GM18498 (cell line): ENCODE data around the gene MIGA1.
"Not testable (repeated sequence)": the region's sequence is repeated elsewhere in the genome, so short reads cannot be mapped to it uniquely, and the experiment has no call there.

Experiments
- ATAC-seq: cut with Tn5 transposase; IDR thresholded peaks from one replicate; pipeline ENCODE4 v1.9.1; 2021; ENCODE audit warnings: mild to moderate bottlenecking, moderate library complexity; ENCODE audit not compliant: unreplicated experiment

Gene MIGA1, protein sequence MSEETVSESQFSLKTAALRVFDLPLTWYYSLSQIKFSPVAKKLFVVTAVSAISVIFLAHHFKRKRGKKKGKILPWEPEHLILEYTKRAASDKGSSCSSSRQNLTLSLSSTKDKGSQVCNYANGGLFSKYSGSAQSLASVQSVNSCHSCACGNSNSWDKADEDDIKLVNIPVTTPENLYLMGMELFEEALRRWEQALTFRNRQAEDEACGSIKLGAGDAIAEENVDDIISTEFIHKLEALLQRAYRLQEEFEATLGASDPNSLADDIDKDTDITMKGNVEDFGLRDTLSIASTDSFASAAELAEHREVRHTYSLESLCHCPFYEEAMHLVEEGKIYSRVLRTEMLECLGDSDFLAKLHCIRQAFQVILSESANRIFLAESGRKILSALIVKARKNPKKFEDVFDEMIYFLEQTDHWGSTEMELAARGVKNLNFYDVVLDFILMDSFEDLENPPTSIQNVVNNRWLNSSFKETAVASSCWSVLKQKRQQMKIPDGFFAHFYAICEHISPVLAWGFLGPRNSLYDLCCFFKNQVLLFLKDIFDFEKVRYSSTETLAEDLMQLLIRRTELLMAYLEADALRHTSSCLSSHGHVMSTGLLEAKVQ

DNA sequence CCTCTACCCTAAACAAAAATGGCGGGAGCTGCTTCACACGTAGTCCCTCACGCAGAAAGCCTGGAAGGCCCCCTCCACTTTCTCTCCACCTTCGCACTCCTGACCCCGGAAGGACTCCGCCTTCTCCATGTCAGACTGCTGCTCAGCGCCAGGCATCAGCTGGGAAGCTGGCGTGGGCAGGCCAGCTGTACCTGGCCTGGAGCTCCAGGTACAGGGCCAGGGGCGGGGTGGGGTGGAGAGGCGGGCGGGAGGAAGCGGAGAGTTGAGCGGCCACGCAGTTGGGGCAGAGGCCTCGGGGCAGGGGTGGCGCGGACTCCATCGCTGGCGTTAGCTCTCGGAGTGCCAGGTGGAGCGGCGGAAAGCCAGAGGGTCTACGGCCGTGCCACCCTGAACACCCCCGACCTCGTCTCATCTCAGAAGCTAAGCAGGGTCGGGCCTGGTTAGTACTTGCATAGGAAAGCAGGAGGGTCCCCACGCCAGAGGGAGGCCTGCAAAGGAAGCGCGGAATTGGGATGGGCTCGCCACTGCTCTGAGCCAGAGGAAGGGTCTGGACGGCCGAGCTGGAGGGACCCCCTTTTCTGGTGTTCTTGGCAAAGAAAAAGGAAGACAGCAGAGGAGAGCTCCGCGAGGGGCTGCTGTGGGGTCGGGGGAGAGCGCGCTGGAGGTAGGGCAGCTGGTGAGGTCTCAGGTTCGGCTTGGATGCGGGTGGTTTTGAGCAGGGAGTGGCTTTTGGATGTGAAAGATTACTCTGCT, at the start of gene MIGA1:
TSS of gene MIGA1 (plus strand) at position 121 of the 753 bp plus-strand sequence. CDS start 3,604 bp downstream, outside the sequence.
- ATAC-seq, result peak; percentile 97

DNA sequence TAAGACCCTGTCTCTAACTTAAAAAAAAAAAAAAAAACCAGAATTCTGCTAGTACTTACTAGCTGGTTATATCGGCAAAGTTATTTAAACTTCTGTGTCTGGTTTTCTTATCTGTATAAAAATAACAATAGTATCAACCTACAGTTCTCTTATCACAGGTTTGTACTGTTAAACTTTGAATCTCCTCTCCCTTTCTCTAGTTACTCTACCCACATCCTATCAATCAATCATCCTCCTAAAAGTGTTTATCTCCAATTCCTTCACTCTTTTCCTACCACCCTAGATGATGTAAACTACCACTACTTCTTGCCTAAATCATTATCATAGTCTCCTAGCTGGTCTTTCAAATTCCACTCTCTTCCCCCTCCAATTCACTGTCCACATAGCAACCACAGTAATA, 47.4 kb upstream of the MIGA1 start:
- no peak for ATAC-seq

DNA sequence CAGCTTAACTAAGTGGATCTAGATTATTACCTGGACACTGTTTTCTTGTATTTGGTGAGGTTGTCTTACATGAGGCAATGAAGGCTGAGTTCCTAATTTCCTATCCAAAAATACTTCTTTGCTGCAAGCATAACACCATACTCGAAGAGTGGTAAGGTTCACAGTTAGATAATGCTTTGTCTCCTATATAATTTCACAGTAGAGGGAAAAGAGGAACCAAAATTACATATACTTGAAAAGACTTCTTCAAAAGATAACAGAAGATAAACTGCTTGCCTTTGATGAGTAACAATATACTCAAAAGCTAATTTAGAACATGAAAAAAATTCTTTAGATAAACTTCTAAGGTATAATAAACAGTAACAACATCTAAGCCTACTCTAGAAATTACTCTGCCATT, 40.2 kb upstream of the MIGA1 start:
- no peak for ATAC-seq

DNA sequence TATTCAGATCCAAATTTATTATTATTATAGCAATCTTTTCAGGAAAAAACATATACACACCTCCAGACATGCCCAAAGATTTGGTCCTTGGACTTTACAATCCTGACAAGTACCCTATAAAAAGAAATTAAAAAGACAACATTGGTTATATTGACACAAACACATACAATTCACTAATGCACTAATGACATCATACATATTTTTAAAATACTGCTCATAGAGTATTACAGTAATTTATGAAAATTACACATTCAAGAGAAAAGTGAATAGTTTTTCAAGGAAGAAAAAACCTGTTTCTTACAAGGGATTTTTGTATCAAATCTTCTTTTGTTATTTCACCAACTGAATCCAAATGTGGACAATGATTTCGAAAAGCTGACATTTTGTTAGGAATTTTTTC, 38.1 kb upstream of the MIGA1 start:
- no peak for ATAC-seq

DNA sequence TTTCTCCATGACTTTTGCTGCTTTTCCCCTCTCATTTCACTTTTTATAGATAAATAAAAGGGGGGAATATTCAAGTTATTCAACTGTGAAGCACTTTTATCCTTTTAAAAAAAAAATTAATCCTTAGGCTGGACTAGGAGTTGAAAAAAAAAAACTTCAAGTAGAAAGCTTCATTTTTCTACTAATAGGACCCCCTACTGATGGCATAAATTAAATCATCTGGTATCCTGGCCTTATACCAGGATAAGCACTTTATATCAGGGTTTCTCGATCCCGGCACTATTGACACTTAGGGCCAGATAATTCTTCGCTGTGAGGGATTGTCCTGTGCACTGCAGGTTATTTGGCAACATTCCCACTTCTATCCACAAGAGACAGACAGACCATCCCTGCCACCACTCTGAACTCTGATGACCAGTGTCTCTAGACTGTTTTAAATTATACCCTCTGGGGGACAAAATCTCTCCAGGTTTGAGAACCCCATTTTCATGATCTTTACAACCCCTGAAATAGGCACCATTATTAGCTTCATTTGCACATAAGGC, 37.4 kb upstream of the MIGA1 start:
- ATAC-seq, result no peak

DNA sequence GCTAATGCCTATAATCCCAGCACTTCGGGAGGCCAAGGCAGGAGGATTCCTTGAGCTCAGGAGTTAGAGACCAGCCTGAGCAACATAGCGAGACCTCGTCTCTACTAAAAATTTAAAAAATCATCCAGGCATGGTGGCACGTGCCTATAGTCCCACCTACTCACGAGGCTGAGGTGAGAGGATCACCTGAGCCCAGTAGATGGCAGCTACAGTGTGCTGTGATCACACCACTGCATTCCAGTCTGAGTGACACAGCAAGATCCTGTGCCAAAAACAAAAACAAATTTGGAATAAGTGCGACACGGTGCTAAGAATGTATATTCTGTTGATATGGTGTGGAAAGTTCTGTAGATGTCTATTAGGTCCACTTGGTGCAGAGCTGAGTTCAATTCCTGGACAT, 34.9 kb upstream of the MIGA1 start:
- no peak for ATAC-seq

DNA sequence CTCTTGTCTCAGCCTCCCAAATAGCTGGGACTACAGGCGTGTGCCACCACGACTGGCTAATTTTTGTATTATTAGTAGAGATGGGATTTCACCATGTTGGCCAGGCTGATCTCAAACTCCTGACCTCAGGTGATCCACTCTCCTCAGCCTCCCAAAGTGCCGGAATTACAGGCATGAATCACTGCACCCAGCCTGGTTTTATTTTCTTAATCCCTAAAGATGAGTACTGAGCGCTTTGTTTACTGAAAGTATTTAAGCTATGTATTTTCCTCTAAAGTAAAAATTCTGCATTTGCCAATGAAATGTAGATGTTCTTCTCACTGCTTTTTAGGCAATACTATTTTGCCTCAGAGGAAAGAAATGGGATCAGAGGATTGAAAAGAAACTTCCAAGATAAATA, 30.0 kb upstream of the MIGA1 start:
- not testable (repeated sequence) for ATAC-seq

DNA sequence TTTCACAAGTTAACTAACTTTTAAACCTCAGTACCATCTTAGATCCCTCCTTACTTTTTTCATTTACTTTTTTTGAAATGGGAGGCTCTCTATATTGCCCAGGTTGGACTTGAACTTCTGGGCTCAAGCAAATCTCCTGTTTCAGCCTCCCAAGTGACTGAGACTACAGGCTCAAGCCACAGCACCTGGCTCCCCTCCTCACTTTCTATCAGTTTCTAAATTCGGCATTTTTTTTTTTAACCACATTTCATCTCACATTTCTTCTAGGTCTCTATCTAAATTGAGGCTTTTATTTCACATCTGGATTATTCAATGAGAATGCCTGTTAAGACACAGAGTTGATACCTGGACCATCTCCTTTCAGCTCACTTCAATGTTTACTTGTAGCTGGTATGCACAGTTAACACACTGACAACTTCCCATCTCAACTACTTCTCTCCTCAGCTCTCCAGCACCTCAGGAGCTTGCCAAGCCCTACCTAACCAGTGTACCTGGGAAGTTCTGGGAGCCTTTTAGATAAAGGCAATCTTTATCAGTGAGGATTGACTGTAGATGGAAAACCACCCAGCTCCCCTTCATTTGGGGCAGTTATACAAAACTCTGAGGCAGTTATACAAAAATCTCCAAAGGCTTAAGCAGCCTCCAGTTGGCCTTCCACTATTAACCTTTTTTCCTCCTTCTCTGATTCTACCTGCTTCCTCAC, 23.2 kb upstream of the MIGA1 start:
- ATAC-seq, result no peak

DNA sequence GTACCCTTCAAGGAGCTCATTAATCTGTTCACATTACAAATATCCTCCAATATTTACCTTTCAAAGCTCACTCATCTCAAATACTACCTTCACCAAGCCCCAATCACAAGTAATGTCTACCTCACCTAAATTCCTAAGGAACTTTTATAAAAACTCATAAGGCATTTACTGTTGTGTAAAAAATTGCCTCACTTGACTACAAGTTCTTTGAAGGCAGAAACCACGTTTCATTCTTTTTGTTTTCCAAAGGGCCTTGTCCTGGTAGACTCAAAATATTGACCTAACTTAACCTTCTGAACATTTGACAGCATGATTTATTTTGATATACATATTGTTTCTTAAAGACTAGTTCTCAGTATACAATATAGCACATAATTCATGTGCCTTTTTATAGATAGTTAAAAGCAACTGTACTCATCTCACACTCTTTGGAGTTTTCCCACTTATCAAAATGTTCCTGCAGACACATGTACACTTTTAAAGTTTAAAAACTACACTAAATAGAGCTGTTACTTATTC, 22.3 kb upstream of the MIGA1 start:
- no peak for ATAC-seq

DNA sequence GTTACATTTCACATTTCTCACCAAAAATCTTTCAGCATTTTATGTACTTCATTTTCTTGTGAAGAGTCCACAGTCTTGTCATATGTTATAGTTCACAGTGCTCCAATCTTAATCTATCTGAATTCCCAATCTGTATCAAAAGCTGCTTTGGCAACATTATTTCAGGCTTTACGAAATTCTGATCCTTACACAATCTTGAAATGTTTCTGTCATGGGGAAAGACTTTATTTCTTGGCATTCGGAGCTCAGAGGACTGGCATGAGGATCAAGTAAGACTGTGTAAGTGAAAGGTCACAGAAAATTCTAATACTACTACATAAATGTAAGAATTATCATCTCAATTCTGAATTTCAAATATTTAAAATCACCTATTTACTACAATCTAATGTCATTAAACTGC, 21.8 kb upstream of the MIGA1 start:
- ATAC-seq, result no peak

DNA sequence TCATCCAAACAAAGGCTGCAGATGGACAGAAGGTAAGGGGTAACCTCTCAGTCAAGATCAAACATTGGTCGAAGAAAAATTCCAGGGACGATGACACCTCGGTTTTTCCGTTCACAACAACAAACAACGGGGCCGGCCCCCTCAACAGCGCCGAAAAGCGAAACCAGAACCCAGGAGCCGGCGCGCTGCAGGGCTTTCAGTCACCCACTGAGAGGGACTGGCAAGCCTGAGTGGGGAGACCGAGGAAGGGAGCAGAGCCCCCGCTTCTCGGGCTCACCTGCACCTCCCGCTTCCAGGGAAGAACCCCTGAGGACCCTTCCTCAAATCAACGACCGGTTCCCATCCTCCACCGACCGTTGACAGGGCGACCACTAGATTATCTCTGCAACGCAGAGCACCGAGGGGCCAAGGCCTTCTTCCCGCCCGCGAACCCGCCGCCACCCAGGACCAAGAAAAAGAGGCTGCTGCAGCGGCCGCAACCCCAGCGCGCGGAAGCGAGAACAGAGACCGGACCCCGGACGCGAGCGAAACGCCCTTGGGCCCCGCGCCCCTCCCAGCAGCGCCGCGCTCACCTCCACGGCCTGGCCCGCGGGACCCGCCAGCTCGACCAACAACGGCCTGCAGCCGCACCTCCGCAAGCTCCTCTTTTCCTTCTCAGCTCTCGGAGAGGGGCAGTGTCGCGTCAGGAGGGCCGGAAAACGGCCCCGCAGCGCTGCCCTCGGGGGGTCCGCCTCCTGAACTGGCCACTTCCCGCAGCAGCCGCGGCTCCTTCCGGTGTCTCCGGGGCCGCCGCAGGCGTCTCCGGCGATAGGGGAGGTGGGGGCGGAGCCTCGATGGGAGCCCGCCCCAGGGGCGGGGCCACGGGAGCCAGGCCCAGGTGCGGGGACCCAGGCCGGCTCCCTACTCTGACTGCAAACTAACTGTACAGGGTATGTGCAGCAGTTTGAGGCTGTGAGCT, 20.1 kb upstream of the MIGA1 start, which contains the start of gene USP33:
TSS of gene USP33 (minus strand) at position 782 of the 958 bp plus-strand sequence. CDS start 18,155 bp downstream, outside the sequence.
- peak; percentile 95 for ATAC-seq

DNA sequence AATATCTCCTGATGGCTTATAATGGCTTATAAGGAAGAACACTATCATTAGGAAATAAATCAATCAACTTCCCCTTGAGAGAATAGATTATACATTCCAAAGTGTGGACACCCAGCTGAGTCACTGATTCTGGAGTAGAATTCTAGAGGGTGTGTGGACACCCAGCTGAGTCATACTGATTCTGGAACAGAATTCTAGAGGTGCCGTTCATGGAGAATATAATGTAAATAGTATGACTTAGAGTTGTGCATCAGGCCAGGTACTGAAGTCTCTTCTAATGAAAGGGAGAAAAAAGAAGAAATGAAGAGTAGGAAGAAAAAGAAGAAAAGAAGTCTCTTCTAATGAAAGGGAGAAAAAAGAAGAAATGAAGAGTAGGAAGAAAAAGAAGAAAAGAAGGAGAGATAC, 17.4 kb upstream of the MIGA1 start:
- ATAC-seq, result no peak

DNA sequence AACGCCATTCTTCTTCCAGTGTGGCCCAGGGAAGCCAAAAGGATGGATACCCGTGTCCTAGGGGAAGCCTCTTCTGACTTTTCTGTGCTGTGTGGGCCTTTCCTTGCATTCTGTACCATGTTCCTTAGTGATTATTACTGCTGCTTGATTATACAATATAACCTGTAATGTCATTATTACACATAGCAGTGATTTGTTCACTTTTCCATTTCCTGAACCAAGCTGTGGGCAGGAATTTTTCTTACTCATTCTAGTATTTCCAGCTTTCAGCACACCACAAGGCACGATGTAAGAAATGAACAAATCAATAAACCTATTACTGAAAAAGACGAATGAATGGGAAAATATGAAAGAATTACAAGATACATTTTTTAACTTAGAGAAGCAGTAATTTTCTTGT, 11.4 kb upstream of the MIGA1 start:
- no peak for ATAC-seq

DNA sequence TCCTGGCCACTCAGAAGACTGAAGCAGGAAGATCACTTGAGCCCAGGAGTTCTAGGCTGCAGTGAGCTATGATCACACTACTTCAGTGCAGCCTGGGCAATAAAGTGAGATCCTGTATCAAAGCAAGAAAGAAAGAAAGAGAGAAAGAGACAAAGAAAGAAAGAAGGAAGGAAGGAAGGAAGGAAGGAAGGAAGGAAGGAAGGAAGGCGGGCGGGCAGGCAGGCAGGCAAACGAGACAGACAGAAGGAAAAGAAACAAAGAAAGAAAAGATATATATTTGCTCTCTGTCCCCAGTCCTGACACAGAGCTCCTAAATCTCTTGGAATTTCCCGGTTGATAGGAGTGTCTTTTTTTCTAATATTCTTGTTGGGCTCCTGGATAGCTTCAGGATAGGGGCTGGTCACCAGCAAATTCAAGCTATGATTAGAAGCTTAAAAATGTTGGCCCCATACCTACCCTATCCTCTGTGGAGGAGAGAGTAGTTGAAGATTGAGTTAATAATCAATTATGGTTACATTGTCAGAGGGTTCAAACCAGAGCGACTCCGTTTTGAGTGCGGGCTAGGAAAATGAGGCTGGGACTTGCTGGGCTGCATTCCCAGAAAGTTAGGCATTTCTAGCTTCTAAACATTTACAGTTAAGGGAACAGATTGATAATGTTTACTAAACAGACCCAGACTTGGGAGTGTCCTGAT, 3.3 kb upstream of the MIGA1 start:
- ATAC-seq, result no peak

DNA sequence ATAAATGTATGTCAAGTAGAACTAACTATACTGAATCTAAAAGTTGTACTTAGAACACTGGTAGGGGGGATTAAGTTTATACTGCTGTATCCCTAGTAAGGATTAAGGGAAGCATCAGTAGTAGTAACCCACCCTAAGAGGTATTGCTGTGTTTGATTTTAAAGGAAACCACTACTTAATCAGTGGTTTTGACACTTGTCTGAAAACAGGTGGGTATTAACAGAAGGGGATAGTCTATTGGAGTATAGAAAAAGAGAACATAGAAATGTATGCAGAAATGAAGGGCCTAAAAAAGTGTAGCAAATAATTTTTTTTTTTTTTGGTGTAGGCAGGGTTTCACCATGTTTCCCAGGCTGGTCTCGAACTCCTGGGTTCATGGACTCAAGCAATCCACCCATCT, 2.2 kb downstream of the MIGA1 start:
- no peak for ATAC-seq

DNA sequence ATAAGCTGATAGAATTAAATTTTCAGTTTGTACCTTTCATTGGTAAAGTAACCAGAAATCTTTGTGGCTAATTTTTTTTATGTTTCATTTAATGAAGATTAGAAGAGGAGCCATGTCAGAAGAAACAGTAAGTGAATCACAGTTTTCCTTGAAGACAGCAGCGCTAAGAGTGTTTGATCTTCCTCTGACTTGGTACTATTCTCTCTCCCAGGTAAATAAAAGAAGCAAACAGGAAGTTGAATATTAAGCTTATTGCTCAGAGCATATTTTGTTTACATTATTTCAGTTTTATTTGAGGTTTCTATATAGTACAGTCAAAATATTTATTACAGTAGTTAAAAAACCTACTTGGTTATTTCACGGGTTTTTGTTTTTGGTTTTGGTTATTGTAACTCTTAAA, 3.7 kb downstream of the MIGA1 start:
- no peak for ATAC-seq

DNA sequence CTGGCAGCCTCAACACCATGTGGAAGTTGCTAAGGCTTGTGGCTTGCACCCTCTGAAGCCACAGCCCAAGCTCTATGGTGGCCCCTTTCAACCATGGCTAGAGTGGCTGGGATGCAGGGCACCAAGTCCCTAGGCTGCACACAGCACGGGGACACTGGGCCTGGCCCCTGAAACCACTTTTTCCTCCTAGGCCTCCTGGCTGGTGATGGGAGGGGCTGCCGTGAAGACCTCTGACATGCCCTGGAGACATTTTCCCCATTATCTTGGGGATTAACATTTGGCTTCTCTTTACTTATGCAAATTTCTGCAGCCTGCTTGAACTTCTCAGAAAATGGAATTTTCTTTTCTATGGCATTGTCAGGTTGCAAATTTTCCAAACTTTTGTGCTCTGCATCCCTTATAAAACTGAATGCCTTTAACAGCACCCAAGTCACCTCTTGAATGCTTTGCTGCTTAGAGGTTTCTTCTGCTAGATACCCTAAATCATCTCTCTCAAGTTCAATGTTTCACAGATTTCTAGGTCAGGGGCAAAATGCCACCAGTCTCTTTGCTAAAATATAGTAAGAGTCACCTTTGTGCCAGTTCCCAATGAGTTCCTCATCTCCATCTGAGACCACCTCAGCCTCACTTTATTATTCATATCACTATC, 6.8 kb downstream of the MIGA1 start:
- not testable (repeated sequence) for ATAC-seq

DNA sequence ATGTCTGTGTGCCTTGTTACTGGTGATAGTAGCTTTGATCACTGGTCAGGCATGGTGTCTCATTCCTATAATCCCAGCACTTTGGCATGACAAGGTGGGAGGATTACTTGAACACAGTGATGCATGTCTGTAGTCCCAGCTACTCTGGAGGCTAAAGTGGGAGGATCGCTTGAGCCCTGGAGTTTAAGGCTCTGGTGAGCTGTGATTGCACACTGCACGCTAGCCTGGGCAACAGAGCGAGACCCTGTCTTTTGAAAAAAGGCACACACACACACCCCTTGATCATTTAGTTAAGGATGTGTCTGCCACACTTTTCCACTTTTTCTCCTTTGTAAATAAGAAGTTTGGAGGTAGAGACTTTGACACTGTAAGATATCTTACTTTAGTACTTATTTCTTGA, 15.1 kb downstream of the MIGA1 start:
- ATAC-seq, result no peak
